Measurements from ENCODE around the gene JPH2.

The JPH2 gene

GRCh38 chr20:44126445-44126844, 60.5 kb downstream of the JPH2 start:
- H3K4me3 ChIP-seq (ENCODE audit: low read depth, low read length): no peak overlapping the region

- H3K4me3 ChIP-seq (ENCODE audit: low read depth, low read length): no peak overlapping the region
These were observed 61.5 kb downstream of the JPH2 start for GRCh38 chr20:44125332-44126127.

GRCh38 chr20:44123874-44124535, 63.0 kb downstream of the JPH2 start:
- H3K4me3 ChIP-seq (ENCODE audit: low read depth, low read length): no peak overlapping the region

- no peak overlapping the region for H3K4me3 ChIP-seq (ENCODE audit: low read depth, low read length)
These were observed 63.7 kb downstream of the JPH2 start for GRCh38 chr20:44123251-44123650.

DNA sequence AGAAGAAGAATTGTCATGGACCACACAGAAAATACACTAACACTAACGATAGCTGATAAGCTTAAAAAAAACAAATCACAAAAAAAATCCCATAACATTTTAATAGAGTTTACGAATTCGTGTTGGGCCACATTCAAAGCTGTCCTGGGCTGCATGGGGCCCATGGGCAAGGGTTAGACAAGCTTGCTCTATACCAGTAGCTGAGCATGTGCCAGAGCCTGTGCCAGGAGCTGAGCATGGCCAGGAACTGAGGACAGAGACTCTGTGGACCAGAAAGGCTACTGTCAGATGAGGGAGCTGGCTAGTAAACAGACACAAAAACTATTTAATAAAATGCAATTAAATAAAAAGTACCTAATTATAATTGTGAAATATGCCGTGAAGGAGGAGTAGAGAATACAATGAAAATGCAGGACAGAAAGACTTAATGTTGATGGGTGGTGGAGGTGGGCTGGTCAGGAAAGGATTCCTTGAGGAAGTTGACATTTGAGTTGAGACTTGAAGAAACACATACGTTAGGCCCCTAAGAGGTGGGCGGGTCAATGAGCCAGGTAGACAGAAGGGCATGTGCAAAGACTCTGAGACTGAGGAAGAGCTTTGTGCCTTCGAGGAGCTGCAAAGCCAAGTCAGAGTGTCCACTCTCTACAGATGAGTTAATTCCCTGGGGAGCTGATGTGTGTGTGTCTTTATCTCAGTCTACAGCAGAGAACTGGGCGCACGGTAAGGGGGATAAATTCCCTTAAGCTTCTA, 66.1 kb downstream of the JPH2 start:
- no peak overlapping the region for H3K4me3 ChIP-seq (ENCODE audit: low read depth, low read length)

GRCh38 chr20:44118185-44119033, 68.6 kb downstream of the JPH2 start:
- no peak overlapping the region for H3K4me3 ChIP-seq (ENCODE audit: low read depth, low read length)

DNA sequence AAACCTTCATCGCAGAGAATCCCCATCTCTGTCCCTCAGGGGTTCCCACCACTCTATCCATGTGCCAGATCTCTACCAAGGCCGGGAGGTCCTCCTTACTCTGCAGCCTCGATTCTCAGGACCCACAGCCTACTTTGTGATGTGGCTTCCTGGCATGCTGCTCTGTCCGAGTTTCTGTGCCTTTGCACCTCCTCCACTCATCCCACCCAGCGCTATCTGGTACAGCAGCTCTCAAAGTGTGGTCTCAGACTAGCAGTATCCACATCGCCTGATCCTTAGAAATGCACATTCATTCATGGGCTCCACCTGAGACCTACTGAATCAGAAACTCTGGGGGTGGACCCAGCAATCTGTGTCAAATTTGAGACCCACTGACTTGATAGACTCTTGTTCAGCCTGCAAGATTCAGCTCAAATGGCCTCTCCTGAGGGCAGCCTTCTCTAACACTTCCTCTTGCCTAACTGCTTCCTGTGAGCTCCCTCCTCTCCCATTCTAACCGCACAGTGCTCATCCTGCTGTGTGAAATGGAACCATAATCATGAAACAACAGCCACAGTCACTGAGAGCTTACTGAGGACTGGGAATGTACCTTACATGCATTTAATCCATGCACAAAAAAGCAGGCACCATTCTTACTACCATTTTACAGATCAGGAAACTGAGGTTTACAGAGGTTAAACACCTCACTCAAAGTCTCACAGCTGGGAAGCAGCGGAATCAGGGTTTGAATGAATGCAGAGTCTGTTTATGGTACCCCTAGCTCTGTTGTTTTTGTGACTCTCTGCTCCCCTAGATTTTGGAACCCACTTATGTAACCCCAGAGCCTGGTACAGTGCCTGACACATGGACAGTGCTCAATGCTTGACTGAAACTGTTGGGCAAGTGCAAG, 69.4 kb downstream of the JPH2 start:
- no peak overlapping the region for H3K4me3 ChIP-seq (ENCODE audit: low read depth, low read length)

DNA sequence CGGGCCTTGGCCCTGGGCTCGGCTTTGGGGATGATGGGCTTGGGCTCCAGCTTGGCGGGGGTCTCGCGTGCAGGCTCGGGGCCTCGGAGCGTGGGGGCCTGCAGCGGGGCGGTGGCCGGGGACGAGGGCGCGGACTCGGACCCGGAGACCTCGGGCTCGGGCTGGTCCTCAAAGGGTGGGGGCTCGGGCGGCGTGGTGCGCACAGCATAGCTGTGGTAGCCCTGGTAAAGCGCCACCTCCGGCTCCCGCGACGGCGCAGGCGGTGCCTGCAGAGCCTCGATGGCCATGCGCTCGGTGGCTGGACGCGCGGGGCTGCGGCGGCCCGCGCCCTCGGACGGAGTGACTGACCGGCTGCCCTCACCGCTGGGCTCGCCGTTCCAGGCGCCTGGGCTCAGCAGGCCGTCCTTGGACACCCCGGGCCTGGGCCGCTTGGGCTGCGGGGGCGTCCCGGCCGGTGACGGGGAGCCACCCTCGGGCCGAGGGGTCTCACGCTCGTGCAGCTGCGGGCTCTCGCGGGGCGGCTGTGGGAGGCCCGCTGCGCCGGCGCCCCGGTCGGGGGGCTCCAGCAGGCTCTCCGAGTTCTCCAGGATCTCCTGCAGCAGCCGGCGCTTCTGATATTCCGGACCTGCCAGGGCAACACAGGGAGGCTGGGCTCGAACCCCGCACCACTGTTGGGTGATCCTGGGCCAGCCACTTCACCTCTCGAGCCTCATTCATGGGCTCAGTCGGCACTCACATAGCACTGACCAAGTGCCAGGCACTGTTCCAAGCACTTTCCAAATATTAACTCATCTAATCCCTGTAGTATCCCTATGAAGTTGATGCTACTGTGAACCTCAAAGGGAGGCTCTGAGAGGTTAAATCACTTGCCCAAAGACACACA, 71.0 kb downstream of the JPH2 start:
- no peak overlapping the region for H3K4me3 ChIP-seq (ENCODE audit: low read depth, low read length)

DNA sequence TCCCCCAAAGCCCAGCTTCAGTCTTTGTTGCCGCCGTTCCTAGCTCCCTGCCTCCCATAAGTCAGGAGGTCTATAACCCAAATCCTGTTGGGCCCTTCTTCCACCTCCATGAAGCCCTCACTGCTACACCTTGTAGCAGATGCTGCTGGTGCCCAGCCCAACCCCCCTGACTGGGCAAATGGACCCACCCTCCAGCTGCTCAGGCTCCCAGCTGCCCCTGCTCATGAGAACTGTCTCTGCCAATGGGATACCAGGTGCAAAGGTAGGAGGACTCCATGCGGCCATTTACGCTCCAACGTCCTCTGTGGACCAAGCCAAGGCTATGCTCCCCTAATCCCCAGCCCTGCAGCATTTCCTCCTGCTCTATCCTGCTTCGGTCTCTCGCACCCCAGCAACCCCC, 71.8 kb downstream of the JPH2 start:
- no peak overlapping the region for H3K4me3 ChIP-seq (ENCODE audit: low read depth, low read length)

DNA sequence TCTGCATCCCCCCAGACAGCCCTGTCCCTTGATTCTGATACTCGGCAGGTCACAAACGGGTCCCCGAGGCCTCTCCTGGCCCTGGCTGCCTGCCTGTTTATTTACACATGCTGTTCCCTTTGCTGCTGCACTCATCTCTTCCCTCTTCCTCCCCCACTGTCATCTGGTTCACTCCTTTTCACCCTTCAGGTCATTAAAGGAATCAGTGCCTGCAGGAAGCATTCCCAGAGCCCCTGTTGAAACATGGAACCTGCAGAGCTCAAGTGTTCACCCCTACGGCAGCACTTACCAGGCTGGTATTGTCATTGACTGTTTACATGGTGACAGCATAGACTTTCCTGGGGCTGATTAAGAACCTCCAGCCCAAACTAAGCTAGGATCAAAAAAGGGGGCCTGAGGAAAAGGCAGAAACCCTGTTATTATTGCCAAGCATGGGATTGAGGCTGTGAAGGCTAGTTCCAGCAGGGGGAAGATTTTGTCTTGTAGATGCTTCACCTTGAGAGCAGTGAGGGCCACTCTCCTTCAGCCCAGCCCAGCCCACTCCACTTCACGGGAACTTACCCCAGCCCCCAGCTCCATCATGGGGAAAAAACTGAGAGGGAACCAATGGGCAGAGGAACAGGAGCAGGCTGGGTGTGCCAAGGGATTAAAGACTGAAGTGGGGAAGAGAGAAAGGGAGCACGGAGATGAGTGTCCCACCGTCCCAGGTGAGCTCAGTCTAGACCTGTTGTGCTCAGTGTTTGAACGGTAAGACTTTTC, 73.2 kb downstream of the JPH2 start:
- H3K4me3 ChIP-seq (ENCODE audit: low read depth, low read length): no peak overlapping the region

DNA sequence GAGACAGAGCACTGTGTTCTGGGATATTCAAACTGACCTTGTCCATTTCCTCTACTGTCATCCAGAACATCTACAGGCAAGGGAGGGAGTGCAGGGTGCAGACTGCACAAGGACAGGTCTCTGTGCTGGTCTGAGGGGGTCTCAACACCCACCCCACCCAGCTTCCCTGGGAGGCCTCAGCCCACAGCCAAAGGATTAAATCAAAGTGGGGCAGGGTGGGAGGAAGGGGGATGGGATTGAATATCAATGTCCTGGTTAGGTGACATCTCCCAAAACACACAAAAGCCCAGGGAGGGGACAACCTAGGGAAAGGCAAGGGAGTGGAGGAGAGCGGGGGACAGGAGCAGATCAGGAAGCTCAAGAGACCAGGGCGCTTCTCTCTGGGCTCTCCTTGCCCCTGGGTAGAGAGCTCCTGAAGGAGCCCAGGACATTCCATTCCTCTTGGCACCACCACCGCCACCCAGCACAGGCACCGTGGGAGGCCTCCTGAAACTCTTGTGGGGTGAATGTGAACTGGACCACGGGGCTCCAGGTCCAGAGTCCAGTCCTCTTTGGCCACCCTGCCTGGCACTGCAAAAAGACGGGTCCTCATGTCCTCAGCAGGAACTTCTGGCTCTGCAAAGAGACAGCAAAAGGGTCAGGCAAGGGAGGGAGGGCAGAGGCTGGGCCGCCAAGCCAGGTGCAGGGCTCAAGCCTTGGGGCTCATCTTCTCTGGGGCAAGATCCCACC, 73.9 kb downstream of the JPH2 start:
- H3K4me3 ChIP-seq (ENCODE audit: low read depth, low read length): no peak overlapping the region

DNA sequence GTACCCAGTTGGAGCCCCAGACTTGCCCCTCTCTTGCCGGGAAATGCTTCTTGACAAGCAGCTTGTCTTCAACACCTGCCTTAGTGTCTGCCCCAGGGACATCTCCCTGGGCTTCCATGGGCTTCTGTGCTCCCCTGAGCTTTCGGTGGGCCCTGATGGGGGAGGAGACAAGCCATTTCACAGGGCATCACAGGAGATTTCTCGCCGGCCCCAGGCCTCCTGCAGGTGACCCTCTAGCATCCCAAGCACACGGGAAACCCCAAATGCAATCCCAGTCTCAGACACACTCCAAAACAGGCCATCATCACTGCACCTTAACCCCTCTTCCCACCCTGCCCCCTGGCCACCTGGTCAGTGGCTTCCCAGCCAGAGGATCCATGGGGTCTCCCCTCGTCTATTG, 74.5 kb downstream of the JPH2 start:
- no peak overlapping the region for H3K4me3 ChIP-seq (ENCODE audit: low read depth, low read length)

GRCh38 chr20:44111712-44112335, 75.2 kb downstream of the JPH2 start:
- no peak overlapping the region for H3K4me3 ChIP-seq (ENCODE audit: low read depth, low read length)

GRCh38 chr20:44110816-44111568, 76.0 kb downstream of the JPH2 start:
- no peak overlapping the region for H3K4me3 ChIP-seq (ENCODE audit: low read depth, low read length)

DNA sequence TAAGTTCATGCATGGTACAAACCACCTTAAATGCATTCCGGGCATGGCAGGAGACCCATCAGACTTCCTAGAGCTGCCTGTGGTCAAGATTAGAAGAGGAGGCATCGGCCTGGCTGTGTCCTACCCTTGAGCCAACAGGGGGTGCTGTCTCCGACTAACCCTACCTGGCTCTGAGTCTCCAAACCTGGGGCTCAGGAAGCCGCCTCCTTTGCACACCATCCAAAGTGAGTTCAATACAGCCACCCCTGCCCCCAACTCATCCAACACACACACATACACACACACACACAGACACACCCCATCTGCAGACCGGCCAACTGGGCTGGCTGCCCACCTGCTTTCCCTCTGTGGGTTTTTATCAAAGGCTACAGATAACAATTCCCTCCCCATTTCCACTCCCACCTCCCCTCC, 77.0 kb downstream of the JPH2 start:
- no peak overlapping the region for H3K4me3 ChIP-seq (ENCODE audit: low read depth, low read length)

DNA sequence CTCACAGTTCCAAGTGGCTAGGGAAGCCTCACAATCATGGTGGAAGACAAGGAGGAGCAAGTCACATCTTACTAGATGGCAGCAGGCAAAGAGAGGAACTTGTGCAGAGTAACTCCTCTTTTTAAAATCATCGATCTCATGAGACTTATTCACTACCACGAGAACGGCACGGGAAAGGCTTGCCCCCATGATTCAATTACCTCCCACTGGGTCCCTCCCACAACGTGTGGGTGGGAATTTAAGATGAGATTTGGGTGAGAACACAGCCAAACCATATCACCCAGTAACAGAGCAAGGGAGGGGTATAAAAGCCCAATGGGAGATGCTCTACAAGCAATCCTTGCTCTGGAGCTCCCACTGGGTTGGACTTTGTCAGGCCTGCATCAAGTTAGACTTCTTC, 80.4 kb downstream of the JPH2 start:
- H3K4me3 ChIP-seq (ENCODE audit: low read depth, low read length): no peak overlapping the region
